NK-92 (cell line): ENCODE data around the gene HEPN1.

ENCODE experiments used
- DNase-seq: peaks from one replicate; lab custom pipeline; 2025; ENCODE audit not compliant: unreplicated experiment; lab: John Stamatoyannopoulos, UW

HEPN1 gene

DNA sequence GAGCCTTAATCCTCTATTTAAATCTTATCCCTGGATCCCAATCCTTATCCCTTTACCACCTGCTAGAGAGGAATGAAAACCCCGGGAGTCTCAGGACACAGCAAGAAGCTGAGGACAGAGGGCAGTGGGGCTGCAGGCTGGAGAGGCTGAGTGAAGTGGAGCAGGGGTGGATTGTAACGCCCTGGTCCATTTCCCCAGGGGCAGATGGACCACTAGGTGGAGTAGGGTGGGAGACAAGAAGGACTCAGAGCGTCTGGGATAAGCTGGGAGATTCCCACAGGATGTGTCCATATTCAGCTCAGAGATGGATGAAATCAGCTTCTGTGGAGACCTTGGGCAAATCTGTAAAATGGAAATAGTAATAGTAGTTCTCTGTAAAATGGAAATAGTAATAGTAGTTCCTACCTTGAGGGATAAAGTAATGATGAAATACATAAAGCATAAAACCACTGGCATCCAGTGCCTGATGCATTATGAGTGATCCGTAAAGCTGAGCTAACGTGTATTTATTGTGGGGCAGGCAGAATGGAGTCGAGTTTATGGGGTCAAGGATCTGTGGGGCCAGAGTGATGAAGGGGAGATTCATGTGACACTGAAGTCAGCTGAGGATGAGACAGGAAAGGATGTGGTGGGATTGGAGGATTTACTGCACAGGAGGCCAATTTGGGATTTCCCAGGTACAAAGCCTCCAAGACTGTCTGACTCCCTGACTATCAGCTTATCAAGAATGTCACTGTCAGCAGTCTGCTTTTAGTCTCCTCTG is 19.5 kb upstream of the HEPN1 start:
- no peak for DNase-seq

DNA sequence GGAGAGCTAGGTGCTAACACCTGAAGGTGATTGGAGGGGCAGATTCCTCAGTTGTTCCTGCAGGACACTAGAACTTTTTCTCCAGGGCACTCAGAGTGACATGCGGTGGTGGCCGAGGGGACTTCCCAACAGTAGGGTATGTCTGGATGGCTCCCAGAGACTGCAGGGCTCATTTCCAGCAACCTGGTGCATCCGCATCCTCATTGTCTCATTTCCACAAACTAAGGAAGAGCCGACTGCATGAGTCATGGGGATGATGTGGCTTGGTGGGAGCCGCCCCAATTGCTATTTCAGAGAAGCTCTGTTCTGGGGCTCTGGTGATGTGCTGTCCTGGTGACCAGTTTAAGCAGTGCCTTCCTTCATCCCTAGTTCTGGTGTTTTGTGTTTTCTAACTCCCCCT is 18.6 kb upstream of the HEPN1 start:
- no peak for DNase-seq

DNA sequence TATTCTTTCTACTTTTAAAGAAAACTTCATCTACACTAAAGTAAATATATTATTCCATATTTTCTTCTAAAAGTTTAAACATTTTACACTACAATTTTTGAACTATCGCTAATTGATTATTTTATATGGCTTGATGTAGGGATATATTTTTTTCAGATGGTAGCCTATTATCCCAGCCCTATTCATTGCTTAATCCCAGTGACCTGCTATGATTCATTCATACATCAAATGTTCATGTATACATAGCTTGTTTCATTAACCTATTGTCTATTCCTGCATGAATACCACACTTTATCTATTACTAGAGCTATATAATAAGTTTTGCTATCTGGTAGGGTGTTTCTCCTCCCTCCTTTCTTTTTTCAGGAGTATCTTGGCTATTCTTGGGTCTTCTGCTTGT is 16.4 kb upstream of the HEPN1 start:
- DNase-seq = no peak

DNA sequence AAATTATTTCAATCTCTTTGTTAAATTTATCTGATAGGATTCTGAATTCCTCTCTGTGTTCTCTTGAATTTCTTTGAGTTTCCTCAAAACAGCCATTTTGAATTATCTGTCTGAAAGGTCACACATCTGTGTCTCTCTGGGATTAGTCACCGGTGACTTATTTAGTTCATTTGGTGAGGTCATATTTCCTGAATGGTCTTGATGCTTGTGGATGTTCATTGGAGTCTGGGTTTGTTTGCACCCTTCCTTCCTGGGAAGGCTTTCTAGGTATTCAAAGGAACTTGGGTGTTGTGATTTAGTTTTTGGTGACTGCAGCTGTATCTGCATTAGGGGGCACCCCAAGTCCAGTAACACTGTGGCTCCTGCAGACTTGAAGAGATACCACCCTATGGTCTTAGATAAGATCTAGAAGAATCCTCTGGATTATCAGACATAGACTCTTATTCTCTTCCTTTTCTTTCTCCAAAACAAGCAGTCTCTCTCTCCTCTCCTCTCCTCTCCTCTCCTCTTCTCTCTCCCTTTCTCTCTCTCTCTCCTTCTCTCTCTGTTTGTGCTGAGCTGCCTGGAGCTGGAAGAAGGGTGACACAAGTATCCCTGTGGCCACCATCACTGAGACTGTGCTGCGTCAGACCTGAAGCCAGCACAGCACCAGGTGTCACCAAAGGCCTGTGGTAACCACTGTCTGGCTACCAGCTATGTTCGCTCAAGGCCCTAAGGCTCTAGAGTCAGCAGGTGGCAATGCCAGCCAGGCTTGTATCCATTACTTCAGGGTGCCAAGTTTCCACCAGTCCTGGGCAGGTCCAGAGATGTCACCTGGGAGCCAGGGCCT is 3.3 kb upstream of the HEPN1 start:
- no peak for DNase-seq

- no peak for DNase-seq
Observed at GRCh38 chr11:124916370-124916710, 2.7 kb upstream of the HEPN1 start.

GRCh38 chr11:124917115-124917637 is 1.9 kb upstream of the HEPN1 start:
- DNase-seq = no peak

- no peak for DNase-seq
Observed at GRCh38 chr11:124919898-124920297, 848 bp downstream of the HEPN1 start.

- no peak for DNase-seq
Observed at GRCh38 chr11:124920356-124920755, 1.3 kb downstream of the HEPN1 start.

- DNase-seq = no peak
Observed at GRCh38 chr11:124920870-124921609, 2.0 kb downstream of the HEPN1 start.

GRCh38 chr11:124922831-124923230 is 3.8 kb downstream of the HEPN1 start:
- DNase-seq = no peak

DNA sequence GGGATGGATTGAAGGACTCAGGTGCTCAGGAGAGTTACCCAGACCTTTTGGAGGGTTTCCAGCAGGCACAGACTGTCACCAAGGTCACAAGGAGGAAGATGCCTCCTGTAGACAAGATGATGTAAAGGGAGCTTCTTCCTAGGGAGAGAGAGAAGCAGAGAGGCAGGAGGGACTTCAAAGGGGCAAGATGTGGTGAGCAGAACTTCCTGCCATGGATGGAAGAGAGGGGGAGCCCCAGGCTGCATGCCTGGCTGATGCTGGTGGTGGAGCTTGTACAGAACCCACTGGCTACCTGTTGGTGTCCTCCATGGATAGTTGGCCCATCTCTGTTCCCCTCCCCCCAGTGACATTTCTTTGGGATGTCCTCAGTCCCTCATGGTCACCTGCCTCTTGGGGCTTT is 4.2 kb downstream of the HEPN1 start:
- DNase-seq = no peak

DNA sequence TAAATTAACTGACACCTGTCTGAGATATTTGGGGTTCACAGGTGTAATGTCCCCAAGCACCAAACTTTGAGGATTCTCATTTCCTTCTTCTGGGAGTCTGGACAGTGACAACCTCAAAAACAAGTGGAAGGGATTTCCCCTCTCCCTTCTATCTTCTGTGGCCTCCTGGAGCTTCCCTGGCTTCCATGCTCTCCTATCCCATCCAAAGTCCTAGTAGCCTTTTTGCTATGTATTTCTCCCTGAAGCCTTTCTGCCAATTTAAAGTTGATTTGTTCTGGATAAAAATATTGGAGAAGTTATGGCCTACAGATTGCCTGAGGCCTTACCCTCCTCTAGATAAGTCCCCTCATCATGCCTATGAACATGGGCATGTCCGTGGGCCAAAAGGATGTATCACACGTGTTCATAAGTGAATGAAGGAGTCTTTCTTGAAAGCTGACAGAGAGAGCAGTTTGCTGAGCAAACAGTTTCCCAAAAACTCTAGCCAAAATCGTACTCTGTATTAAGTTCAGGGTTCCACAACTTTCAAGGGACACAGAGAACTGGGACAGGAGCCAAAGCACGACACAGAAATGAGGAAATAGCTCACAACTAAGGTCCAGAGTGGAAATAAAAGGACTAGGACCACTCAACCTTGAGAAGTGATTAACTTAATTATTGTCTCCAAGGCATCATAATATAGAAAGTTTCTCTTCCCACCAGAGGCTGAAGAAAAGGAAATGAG is 10.1 kb downstream of the HEPN1 start:
- no peak for DNase-seq

GRCh38 chr11:124930799-124931198 is 11.7 kb downstream of the HEPN1 start:
- no peak for DNase-seq

DNA sequence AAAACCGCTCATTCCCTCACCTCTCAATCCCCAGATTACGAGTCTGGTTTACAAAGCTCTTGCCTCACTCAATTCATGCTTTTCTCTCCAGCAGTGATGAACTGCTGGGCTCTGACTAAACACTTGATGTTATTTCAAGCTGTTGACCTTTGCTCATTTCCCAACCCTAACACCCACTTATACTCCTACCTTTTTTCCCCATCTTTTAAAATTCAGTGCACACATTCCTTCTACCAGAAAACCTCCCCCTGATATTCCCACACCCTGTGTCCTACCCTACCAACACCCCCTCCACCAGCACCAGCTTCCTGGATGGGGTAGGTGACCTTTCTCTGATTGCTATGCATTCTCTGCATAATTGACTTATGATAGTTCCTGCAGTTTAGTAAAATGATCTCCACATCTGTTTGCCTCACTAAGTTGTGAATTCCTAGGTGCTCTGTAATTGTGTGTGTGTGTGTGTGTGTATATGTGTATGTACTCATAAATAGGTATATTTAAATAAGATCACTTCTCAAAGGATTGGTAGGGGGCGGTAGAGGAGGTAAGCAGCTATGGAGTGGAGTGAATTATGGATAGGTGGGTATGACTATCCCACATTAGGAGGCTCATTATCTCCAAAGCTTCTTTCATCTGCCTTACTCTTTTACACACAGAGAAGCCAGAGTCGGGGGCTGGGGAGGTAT is 16.0 kb downstream of the HEPN1 start:
- DNase-seq = no peak

GRCh38 chr11:124935548-124936514 is 16.8 kb downstream of the HEPN1 start, which contains the start of gene HEPACAM:
Gene HEPACAM (minus strand): TSS chr11:124936047. CDS start chr11:124936006, 41 bp downstream.
- no peak for DNase-seq

DNA sequence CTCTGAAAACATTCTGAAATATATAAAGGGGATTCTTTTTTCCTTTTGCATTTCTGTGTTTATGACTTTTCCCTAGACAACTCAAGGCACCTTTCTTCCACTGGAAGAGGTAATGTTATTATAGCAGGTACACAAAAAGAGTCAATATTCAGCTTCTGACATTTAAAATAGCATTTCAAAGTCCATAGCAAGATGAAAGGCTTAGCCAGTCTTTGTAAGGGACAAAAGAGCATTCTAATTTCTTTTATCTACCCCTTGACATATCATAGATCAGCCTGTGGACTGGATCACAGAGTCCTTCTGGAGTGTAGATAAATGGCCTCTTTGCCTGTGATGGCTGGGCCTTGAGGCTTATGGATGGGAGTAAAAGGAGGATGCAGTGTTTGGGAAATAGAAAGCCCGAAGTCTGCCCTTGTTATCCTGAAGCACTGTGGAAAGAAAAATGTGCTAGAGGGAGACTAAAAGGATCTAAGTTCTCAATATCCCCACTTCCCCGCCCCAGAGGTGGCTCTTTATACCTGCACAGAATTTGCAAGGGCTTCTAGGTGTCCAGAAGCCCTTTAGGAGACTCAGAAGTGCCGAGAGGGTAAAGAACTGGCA is 18.4 kb downstream of the HEPN1 start:
- no peak for DNase-seq

DNA sequence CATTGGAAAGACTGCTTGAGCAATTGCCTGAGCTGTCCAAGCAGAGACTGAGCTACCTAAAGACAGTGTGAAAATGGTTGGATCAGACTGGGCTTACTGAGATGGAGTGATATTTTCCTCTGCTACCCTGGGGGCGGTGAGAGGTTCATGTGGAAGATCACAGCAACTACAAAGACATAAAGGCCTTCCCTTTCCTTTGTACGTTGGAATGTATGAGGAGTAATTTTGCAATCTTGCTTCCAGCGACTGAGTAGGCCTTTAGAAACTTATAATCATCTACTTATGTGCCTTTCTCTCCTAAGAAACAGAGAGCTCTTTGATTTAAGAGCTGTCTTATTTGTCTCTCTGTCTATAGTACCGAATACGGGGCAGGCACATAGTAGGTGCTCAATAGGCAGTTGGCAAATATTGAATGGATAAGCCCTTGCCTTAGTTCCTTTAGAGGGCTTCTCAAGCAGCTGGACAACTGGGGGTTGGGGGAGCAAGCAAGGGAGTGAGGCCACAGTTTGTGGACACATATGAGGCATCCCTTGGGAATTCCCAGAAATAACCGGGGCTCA is 19.2 kb downstream of the HEPN1 start:
- no peak for DNase-seq

- DNase-seq = no peak
Observed at GRCh38 chr11:124938970-124939369, 19.9 kb downstream of the HEPN1 start.
